HTERT RPE-1 (cell line): Measurements from ENCODE around the gene FNDC1.

Source experiments
- in situ Hi-C: fragments of 300-500 bp; cut with MboI; formaldehyde crosslinking; loops from 4 replicates; pipeline ENCODE4 v1.14.3; 2020; ENCODE audit warnings: low sequenced_read_pairs

The FNDC1 gene

GRCh38 chr6:159304641-159305040 is 135.4 kb downstream of the FNDC1 start:
- in situ Hi-C loops, result no loop called here

- in situ Hi-C loops, result no loop called here
Observed at GRCh38 chr6:159305159-159305558, 136.0 kb downstream of the FNDC1 start.

DNA sequence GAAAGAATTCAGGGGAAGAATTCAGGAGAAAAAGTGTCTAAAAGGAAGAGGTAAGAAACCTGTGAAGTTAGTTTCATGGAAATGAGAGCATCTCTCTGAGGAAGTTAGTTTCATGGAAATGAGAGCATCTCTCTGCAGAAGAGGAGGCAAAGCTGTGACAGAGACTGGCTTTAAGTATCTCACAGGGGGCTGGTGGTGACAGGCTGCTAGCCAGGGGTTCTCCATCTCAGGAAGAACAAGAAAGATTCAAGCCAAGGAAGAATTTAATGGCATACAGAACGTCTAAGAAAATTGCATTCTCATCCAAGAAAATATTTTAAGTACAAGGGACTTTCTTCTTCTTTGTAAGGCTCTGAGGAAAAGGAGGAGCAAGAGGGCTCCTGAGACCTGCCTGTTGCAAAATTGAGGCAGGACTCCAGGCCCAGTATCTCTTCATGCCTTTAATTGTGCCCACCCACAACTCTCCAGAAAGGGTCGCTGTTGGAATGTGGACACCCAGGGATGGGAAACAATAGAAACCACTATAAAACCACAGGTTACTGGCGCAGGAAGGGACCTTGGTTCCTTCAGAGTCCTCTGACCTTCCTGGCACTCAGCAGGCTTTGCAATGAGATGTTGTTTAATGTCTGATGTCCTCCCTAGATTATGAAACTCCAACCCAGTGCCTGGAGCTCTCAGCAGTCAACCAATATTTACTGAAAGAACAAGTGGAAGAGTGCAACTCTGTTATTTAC is 136.8 kb downstream of the FNDC1 start:
- in situ Hi-C loops, result no loop called here

- in situ Hi-C loops, result no loop called here
Observed at GRCh38 chr6:159307246-159307790, 138.1 kb downstream of the FNDC1 start.

GRCh38 chr6:159308198-159308597 is 139.0 kb downstream of the FNDC1 start:
- in situ Hi-C loops, result no loop called here

- in situ Hi-C loops, result no loop called here
Observed at GRCh38 chr6:159309723-159310122, 140.5 kb downstream of the FNDC1 start.

DNA sequence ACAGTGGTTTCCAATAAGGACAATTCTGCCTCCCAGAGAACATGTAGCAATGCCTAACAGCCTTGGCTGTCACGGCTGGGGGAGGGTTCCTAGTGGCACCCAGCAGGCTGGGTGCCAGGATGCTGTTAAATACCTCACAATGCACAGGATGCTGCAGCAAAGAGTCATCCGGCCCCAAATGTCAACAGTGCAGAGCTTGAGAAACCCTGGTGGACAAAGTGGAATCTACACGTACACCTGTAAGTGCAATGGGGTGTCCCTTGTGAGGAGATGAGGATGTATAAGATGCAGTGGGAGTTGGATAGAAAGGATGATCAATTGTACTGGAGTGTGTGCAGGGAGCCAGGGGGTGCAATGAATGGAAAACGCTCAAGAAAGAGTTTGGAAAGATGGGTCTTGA is 142.4 kb downstream of the FNDC1 start:
- in situ Hi-C loops, result no loop called here

GRCh38 chr6:159312206-159312605 is 143.0 kb downstream of the FNDC1 start:
- in situ Hi-C loops, result no loop called here

GRCh38 chr6:159313018-159313417 is 143.8 kb downstream of the FNDC1 start:
- in situ Hi-C loops, result no loop called here

GRCh38 chr6:159315562-159315961 is 146.4 kb downstream of the FNDC1 start:
- in situ Hi-C loops, result no loop called here

DNA sequence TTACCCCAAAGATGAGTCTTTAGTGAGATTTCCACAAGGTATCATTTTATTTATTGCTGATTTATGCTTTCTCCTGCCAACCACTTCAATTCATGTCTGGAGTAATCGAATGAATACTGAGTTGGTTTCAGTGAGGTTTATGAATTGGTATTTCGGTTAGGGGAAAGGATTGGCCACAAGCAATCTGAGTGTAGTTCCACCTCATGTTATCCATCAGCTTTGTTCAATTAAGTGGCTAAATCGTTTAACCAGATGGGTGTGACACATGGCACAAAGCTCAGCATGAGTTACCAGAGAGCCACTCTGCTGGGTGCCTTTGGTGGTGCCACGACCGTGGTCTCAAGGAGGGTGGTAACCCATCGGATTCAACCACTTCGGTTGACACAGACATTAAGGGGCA is 148.2 kb downstream of the FNDC1 start:
- in situ Hi-C loops, result no loop called here

DNA sequence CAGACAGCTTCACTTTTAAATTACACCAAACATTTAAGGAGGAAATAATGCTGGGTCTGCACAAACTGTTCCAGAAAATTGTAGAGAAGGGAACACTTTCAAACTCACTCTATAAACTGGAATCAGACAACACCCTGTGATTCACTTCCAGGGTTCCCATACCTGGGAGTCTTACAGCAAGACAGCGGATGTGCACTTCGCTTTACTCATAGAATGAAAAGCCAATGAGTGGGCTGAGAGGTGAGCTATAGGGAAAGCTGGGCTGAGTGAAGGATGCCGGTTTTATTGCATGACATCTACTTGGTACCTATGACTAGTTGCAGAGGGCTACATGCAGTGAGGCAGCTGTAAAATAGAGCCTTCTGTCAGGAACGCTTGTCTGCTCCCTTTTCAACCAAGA is 152.1 kb downstream of the FNDC1 start:
- in situ Hi-C loops, result no loop called here
